GM12878 (cell line): ENCODE results near the gene VAC14.

Experiments used
- ATF3 ChIP-seq: IDR thresholded peaks from 2 replicates; pipeline ENCODE4 v1.6.1; 2011; ENCODE audit warnings: low read depth, mild to moderate bottlenecking, low read length, moderate library complexity, borderline replicate concordance; ENCODE audit errors: extremely low read depth
- CTCF ChIP-seq, 3 experiments: IDR thresholded peaks in 2 of 3; conservative IDR thresholded peaks in 1 of 3; 2 replicates each; pipeline ENCODE4 v1.5.1; 2011; ENCODE audit warnings: low read depth in 3 of 3, low read length in 3 of 3, mild to moderate bottlenecking in 3 of 3, control low read depth in 2 of 3, moderate library complexity in 2 of 3, inconsistent platforms in 1 of 3, mixed read lengths in 1 of 3; ENCODE audit not compliant: control insufficient read depth in 2 of 3, insufficient read depth in 1 of 3; ENCODE audit errors: extremely low read depth in 1 of 3
- FOXM1 ChIP-seq: IDR thresholded peaks from 2 replicates; pipeline ENCODE4 v1.6.1; 2012; ENCODE audit warnings: low read depth, mild to moderate bottlenecking, inconsistent platforms, low read length, moderate library complexity
- RAD21 ChIP-seq: IDR thresholded peaks from 2 replicates; pipeline ENCODE4 v1.6.1; 2011; ENCODE audit warnings: mild to moderate bottlenecking, low read depth, low read length, moderate library complexity; ENCODE audit not compliant: insufficient read depth
- RAD51 ChIP-seq: fragments of 450-650 bp; IDR thresholded peaks from 2 replicates; pipeline ENCODE4 v1.6.1; 2016; ENCODE audit warnings: moderate library complexity, mild to moderate bottlenecking, inconsistent platforms
- RFX5 ChIP-seq: IDR thresholded peaks from 2 replicates; pipeline ENCODE4 v1.6.1; 2011; ENCODE audit warnings: low read depth, low read length, improper control_type of control experiment
- ZSCAN29 ChIP-seq: fragments of 450-650 bp; IDR thresholded peaks from 2 replicates; pipeline ENCODE4 v1.6.1; 2017; ENCODE audit warnings: mild to moderate bottlenecking, moderate library complexity

- no peak for TF ChIP-seq CTCF (IDR thresholded peaks at IDR 0.05 in 2 of 3, conservative IDR thresholded peaks at IDR 0.05 in 1 of 3; ENCODE audit: control insufficient read depth in 2 of 3, extremely low read depth in 1 of 3, insufficient read depth in 1 of 3, low read depth in 3 of 3, low read length in 3 of 3)
- TF ChIP-seq FOXM1, result no peak
- TF ChIP-seq RAD21, result no peak
- TF ChIP-seq ATF3, result no peak
- TF ChIP-seq ZSCAN29, result no peak
- no peak for TF ChIP-seq RAD51
- TF ChIP-seq RFX5, result no peak
Observed at GRCh38 chr16:70784692-70785555, 16.0 kb downstream of the VAC14 start.
